Activated CD4-positive, CD25-positive, alpha-beta regulatory T cell treated with anti-CD3 and anti-CD28 coated beads, Interleukin-2, amount 50 U/mL, for 72 hours (primary cell): Measurements from ENCODE around the gene HERC5.
A peak's percentile ranks its signal among the peaks of the same experiment; 100 is the strongest.

ENCODE experiments used
- DNase-seq: peaks from one replicate; pipeline ENCODE4 v3.0.0; 2021

Gene HERC5

DNA sequence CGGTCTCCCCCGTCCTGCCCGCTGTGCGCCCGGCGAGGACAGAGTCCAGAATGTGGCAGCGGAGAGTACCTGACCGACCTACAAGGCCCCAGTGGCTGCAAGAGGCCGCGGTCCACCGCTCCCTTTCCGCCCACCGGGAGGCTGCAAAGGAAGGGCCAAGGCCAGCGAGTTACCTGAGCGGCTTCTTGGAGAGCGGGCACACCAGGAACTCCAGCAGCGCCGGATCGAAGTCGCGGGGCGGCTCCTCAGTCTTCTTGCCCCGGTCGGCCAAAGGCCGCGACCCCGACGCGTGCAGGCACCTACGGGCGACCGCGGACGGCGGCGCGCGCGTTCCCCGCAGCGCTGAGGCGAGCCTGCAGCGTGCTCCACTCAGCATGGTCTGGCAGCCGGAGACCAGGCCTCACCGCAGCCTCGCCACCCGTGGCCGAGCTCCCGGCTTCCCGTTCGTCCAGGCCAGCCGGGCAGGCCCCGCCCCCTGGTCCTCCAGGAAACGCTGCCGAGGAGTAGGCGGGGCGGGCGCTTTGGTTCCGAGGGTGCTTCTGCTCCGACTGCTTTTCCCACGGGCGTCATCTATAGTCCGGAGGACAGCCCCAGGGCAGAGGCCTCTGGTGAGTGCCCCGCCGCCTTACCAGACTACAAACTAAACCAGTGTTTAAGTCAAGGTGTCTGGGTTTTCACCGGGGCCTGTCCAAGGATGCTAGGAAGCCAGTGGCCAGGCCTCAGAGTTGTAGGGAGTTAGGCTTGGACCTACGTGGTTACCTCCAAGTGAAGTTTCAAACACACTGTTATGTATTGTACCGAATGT, 66.6 kb downstream of the HERC5 start, which contains the start of gene PYURF:
Gene PYURF (minus strand): TSS at position 452 of the 805 bp plus-strand sequence. CDS start 76 bp downstream, at position 376.
- DNase-seq, result peak; percentile 79

- DNase-seq, result no peak
Measured at GRCh38 chr4:88524171-88524570, 67.3 kb downstream of the HERC5 start.

DNA sequence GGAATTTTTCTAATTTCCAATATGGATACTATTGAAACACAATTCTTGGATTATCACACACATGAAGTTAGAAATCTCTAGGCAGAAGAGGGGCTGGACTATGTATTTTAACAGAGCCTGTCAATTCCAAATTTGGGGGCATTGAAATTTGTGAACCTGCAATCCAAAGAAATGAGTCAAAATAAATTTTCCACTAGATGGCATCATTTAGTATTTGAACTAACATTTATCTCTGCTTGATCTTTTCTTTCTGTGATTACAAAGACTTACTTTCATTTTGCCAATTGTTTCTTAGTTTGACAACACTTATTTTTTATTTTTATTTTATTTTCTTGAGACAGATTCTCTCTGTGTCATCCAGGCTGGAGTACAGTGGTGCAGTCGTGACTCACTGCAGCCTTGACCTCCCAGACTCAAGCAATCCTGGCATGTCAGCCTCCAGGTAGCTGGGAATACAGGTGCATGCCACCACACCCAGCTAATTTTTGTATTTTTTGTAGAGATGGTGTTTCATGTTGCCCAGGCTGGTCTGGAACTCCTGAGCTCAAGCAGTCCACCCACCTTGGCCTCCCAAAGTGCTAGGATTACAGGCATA, 69.4 kb downstream of the HERC5 start:
- no peak for DNase-seq

DNA sequence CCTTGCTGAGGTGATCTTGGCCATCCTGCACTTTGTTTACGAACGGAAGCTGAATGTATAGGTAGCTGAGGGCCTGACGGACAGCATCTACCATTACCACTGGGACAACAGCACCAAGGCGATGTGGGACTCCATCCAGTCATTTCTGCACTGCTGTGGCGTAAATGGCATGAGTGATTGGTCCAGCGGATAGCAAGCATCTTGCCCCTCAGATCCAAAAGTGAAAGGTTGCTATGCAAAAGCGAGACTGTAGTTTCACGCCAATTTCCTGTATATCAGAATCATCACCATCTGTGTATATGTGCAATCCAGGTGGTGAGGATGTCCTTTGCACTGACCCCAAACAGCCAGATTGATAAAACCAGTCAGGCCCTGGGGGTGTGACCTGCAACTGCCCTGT, 70.9 kb downstream of the HERC5 start:
- DNase-seq, result no peak

GRCh38 chr4:88528861-88529260, 71.9 kb downstream of the HERC5 start:
- no peak for DNase-seq

- no peak for DNase-seq
Measured at GRCh38 chr4:88531549-88531948, 74.6 kb downstream of the HERC5 start.

DNA sequence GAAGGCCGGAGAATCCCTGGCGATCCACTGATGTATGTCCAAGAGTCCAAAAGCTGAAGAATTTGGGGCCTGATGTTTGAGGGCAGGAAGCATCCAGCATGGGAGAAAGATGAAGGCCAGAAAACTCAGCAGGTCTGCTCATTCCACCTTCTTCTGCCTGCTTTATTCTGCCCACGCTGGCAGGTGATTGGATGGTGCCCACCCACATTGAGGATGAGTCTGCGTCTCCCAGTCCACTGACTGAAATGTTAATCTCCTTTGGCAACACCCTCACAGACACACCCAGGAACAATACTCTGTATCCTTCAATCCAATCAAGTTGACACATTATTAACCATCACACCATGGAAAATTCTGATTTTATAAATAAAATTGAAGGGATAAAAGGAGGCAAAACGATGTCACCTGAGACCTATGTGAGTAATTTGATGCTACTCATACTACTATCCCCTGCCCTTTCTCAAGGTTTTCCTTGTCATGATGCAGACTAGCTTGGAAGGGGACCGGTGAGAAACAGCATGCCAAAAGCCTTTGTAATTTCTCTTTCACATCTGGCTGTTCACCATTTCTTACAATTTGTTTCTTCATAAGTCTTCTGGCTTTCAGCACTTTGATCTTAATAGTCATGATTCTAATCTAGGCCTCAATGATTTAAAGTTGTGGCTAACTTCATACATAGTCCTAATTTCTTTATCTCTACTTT, 76.3 kb downstream of the HERC5 start:
- no peak for DNase-seq

DNA sequence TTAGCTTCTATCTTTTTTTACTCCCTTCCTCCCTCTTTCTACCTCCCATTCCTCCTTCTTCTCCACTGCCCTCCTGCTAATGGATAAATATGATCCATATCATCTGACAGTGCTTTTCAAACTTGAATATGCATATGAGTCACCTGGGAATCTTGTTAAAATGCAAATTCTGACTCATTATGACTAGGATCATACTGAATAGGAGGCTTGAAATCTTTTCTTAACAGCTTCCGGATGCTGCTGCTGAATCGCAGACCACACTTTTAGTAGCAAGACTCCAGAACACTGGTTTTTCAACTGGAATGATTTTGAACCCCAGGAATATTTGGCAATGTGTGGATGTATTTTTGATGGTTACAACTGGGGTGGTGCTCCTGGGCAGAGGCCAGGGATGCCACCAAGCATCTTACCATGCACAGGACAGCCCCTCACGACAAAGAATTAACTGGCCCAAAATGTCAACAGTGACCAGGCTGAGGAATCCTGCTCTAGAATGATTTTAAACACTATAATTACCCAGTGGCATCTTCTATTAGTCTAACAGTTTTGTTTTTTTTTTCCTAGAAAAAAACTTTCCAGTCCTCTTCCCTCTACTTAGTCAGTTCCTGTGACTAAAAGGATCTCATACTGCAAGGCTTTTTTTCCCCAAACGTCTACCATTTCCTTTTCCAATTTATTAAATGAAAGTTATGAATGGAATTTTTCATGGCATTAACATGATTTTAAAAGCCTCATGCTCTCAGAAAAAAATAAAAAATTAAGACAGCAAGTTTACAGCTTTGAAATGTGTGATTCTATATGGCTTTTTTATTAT, 77.2 kb downstream of the HERC5 start:
- no peak for DNase-seq

GRCh38 chr4:88535090-88535755, 78.3 kb downstream of the HERC5 start:
- DNase-seq, result no peak

- no peak for DNase-seq
Measured at GRCh38 chr4:88537709-88538108, 80.8 kb downstream of the HERC5 start.

DNA sequence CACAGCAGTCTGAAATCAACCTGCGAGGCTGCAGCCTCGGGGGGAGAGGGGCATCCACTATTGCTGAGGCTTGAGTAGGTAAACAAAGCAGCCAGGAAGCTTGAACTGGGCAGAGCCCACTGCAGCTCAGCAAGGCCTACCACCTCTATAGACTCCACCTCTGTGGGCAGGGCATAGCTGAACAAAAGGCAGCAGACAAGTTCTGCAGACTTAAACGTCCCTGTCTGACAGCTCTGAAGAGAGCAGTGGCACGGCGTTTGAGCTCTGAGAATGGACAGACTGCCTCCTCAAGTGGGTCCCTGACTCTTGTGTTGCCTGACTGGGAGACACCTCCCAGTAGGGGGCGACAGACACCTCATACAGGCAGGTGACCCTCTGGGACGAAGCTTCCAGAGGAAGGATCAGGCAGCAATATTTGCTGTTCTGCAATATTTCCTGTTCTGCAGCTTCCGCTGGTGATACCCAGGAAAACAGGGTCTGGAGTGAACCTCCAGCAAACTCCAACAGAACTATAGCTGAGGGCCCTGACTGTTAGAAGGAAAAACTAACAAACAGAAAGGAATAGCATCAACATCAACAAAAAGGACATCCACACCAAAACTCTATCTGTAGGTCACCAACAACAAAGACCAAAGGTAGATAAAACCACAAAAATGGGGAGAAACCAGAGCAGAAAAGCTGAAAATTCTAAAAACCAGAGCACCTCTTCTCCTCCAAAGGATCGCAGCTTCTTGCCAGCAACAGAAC, 82.6 kb downstream of the HERC5 start:
- DNase-seq, result peak; percentile 74

GRCh38 chr4:88549815-88550214, 92.9 kb downstream of the HERC5 start:
- DNase-seq, result no peak
